Brain microvascular endothelial cell (primary cell): ENCODE data around the gene LRP1.

ENCODE experiments used
- DNase-seq: peaks from one replicate; pipeline ENCODE4 v3.0.0-alpha.2; 2020
- H3K27ac ChIP-seq: fragments of 250-450 bp; sonication (Bioruptor Pico); 2 replicates; pipeline ENCODE4 v1.5.1; 2020; ENCODE audit warnings: mild to moderate bottlenecking, moderate library complexity
- H3K27me3 ChIP-seq: fragments of 250-450 bp; sonication (Bioruptor Pico); replicated peaks from 2 replicates; pipeline ENCODE4 v1.5.1; 2020; ENCODE audit warnings: mild to moderate bottlenecking
- H3K36me3 ChIP-seq: fragments of 250-450 bp; sonication (Bioruptor Pico); replicated peaks from 2 replicates; pipeline ENCODE4 v1.5.1; 2020; ENCODE audit warnings: mild to moderate bottlenecking
- H3K4me3 ChIP-seq: 2 replicates; pipeline ENCODE4 v1.5.1; 2011; ENCODE audit warnings: low read depth, mild to moderate bottlenecking, control low read depth, low read length, moderate library complexity
- CTCF ChIP-seq: IDR thresholded peaks from 2 replicates; pipeline ENCODE4 v1.5.1; 2011; ENCODE audit warnings: low read depth, mild to moderate bottlenecking, moderate library complexity, low read length, control low read depth, inconsistent platforms; ENCODE audit errors: missing control alignments
- in situ Hi-C: cut with HindIII; loops from 2 replicates; pipeline ENCODE4 v1.10.0; 2017; ENCODE audit warnings: low sequenced_read_pairs, low pct_ligation_motif_present

The LRP1 gene

GRCh38 chr12:57086493-57087009, 41.7 kb upstream of the LRP1 start:
- H3K4me3 ChIP-seq: peak overlapping the region; percentile 66
- peak; percentile 66 for DNase-seq
- H3K27me3 ChIP-seq: no peaks in the 10 kb centered on the region
- TF ChIP-seq CTCF: peak; percentile 56
- H3K27ac ChIP-seq: peak overlapping the region; percentile 100
- in situ Hi-C loops: no loop called here
- H3K36me3 ChIP-seq: peaks cover 10% of the 10 kb centered on the region

- DNase-seq: peak; percentile 86
- TF ChIP-seq CTCF: no peak
- Histone ChIP-seq H3K36me3 (peaks cover 16% of the 10 kb centered on the region), H3K27ac (peak overlapping the region; percentile 100), H3K27me3 (no peaks in the 10 kb centered on the region), H3K4me3 (peak overlapping the region; percentile 66)
- in situ Hi-C loops: no loop called here
These were observed 41.1 kb upstream of the LRP1 start for GRCh38 chr12:57087010-57087690.

GRCh38 chr12:57087691-57088353, 40.5 kb upstream of the LRP1 start:
- in situ Hi-C loops: no loop called here
- H3K36me3 ChIP-seq: peaks cover 22% of the 10 kb centered on the region
- H3K27ac ChIP-seq: peak overlapping the region; percentile 100
- H3K4me3 ChIP-seq: peak overlapping the region; percentile 66
- DNase-seq: peak; percentile 93
- TF ChIP-seq CTCF: no peak
- H3K27me3 ChIP-seq: no peaks in the 10 kb centered on the region

- TF ChIP-seq CTCF: no peak
- no peaks in the 10 kb centered on the region for H3K27me3 ChIP-seq
- peak; percentile 91 for DNase-seq
- H3K36me3 ChIP-seq: peaks cover 29% of the 10 kb centered on the region
- H3K4me3 ChIP-seq: peak within 1 kb of the TSS; percentile 96
- peak within 1 kb of the TSS; percentile 100 for H3K27ac ChIP-seq
- in situ Hi-C loops: no loop called here
These were observed 39.7 kb upstream of the LRP1 start, which contains the start of gene NAB2 for GRCh38 chr12:57088354-57089270. Gene NAB2, plus strand, starts transcription at chr12:57089114. Its CDS starts 158 bp downstream, at chr12:57089272.

GRCh38 chr12:57089271-57090245, 38.7 kb upstream of the LRP1 start:
- DNase-seq: peak; percentile 47
- in situ Hi-C loops: no loop called here
- peaks cover 34% of the 10 kb centered on the region for H3K36me3 ChIP-seq
- no peaks in the 10 kb centered on the region for H3K27me3 ChIP-seq
- no peak for TF ChIP-seq CTCF
- peak overlapping the region; percentile 84 for H3K27ac ChIP-seq
- H3K4me3 ChIP-seq: peak overlapping the region; percentile 96
